ENCODE measurements around the gene MIGA2.

- no peak for TF ChIP-seq POLR2A (IDR thresholded peaks at IDR 0.05; ENCODE audit: low read length)
- no peak for TF ChIP-seq GATA1 (IDR thresholded peaks at IDR 0.05; ENCODE audit: low read depth, low read length)
Observed at GRCh38 chr9:129013674-129014073, 22.8 kb upstream of the MIGA2 start.
